Peyer's patch (tissue), 4 donors: ENCODE results near the gene FSTL5.

ENCODE experiments used
- CTCF ChIP-seq, 6 experiments: fragments of 450-650 bp in 4 of 6; fragments of 200-600 bp in 2 of 6; sonication (generic) in 1 of 6; IDR thresholded peaks; one replicate each; pipeline ENCODE4 v1.5.1; 2017 to 2019; ENCODE audit warnings: antibody characterized with exemption in 6 of 6, mild to moderate bottlenecking in 3 of 6, moderate library complexity in 1 of 6
- POLR2A ChIP-seq, 2 donors: fragments of 450-650 bp; IDR thresholded peaks; one replicate each; pipeline ENCODE4 v1.5.1; 2017; ENCODE audit warnings: antibody characterized with exemption in 2 of 2, mild to moderate bottlenecking in 2 of 2, moderate library complexity in 2 of 2

GRCh38 chr4:162011089-162011488 lies 152.7 kb downstream of the FSTL5 start:
- TF ChIP-seq CTCF (IDR thresholded peaks at IDR 0.05), result no peak
- no peak for TF ChIP-seq POLR2A (IDR thresholded peaks at IDR 0.05)
